K562 (cell line): ENCODE results near the gene CLDN5. TPM values are rescaled to one million over a fixed set of nuclear protein-coding genes. Genes with fewer than 3 reads are reported as not detected.

Experiments
- ETV5 ChIP-seq: sonication (generic); formaldehyde crosslinking; IDR thresholded peaks from 2 replicates; pipeline ENCODE4 v1.4.0; 2020; ENCODE audit warnings: low read depth, mild to moderate bottlenecking, missing genetic modification reagents
- FOXJ2 ChIP-seq: fragments of 200-800 bp; sonication (Bioruptor generic); IDR thresholded peaks from 2 replicates; pipeline ENCODE4 v1.6.1; 2016; ENCODE audit warnings: missing genetic modification characterization, missing compliant biosample characterization
- FOXP1 ChIP-seq: sonication (generic); formaldehyde crosslinking; IDR thresholded peaks from 2 replicates; pipeline ENCODE4 v1.8.0; 2022; ENCODE audit warnings: mild to moderate bottlenecking, missing genetic modification reagents
- GABPA ChIP-seq: fragments of 200-800 bp; sonication (Bioruptor generic); conservative IDR thresholded peaks from 2 replicates; pipeline ENCODE4 v1.6.1; 2016; ENCODE audit warnings: low read depth, missing genetic modification characterization, missing compliant biosample characterization
- HIVEP1 ChIP-seq: fragments of 250-450 bp; sonication (Bioruptor Pico); IDR thresholded peaks from 2 replicates; pipeline ENCODE4 v1.4.0; 2020; ENCODE audit warnings: mild to moderate bottlenecking
- IFI16 ChIP-seq: fragments of 250-450 bp; sonication (Bioruptor Pico); IDR thresholded peaks from 2 replicates; pipeline ENCODE4 v2.1.2; 2022; ENCODE audit warnings: mild to moderate bottlenecking, inconsistent platforms
- ILF3 ChIP-seq: fragments of 450-650 bp; IDR thresholded peaks from 2 replicates; pipeline ENCODE4 v1.6.1; 2018; ENCODE audit warnings: antibody characterized with exemption, mild to moderate bottlenecking, moderate library complexity, borderline replicate concordance
- KAT2B ChIP-seq: IDR thresholded peaks from one replicate; pipeline ENCODE4 v1.6.1; 2012; ENCODE audit warnings: low read depth, mild to moderate bottlenecking, control low read depth, inconsistent platforms, low read length, moderate library complexity
- KLF10 ChIP-seq: fragments of 250-450 bp; sonication (Bioruptor Pico); IDR thresholded peaks from 2 replicates; pipeline ENCODE4 v1.6.1; 2021; ENCODE audit warnings: matching md5 sums
- MTF1 ChIP-seq: fragments of 250-450 bp; sonication (Bioruptor Pico); IDR thresholded peaks from 2 replicates; pipeline ENCODE4 v1.9.0; 2021; ENCODE audit warnings: moderate library complexity, mild to moderate bottlenecking, inconsistent platforms, borderline replicate concordance
- NFRKB ChIP-seq: fragments of 450-650 bp; IDR thresholded peaks from 2 replicates; pipeline ENCODE4 v1.6.1; 2016; ENCODE audit warnings: low read depth
- NR4A1 ChIP-seq, 2 experiments: fragments of 250-450 bp in 1 of 2; fragments of 450-650 bp in 1 of 2; sonication (Bioruptor Pico) in 1 of 2; IDR thresholded peaks; 2 replicates each; pipeline versions ENCODE4 v1.4.0 to v1.6.1; 2016 to 2020; ENCODE audit warnings: mild to moderate bottlenecking in 2 of 2, missing compliant biosample characterization in 1 of 2, missing genetic modification characterization in 1 of 2, moderate library complexity in 1 of 2
- PCBP2 ChIP-seq: fragments of 200-400 bp; formaldehyde crosslinking; IDR thresholded peaks from 2 replicates; pipeline ENCODE4 v1.6.1; 2018; ENCODE audit warnings: low read length, low read depth, mild to moderate bottlenecking, moderate library complexity; ENCODE audit not compliant: poor library complexity, severe bottlenecking
- PRMT5 ChIP-seq: sonication (generic); formaldehyde crosslinking; IDR thresholded peaks from 2 replicates; pipeline ENCODE4 v1.5.0; 2020; ENCODE audit warnings: missing genetic modification reagents
- RHOXF2B ChIP-seq: fragments of 250-450 bp; sonication (Bioruptor Pico); conservative IDR thresholded peaks from 2 replicates; pipeline ENCODE4 v1.5.1; 2021
- SAFB2 ChIP-seq: fragments of 200-400 bp; formaldehyde crosslinking; IDR thresholded peaks from 2 replicates; pipeline ENCODE4 v1.6.1; 2018; ENCODE audit warnings: borderline replicate concordance, low read length, low read depth, moderate library complexity; ENCODE audit not compliant: severe bottlenecking
- TAL1 ChIP-seq: fragments of 450-650 bp; IDR thresholded peaks from 2 replicates; pipeline ENCODE4 v1.6.1; 2016; ENCODE audit warnings: mild to moderate bottlenecking
- TEAD4 ChIP-seq, 2 experiments: sonication (generic) in 1 of 2; formaldehyde crosslinking in 1 of 2; IDR thresholded peaks; 2 replicates each; pipeline versions ENCODE4 v1.6.1 to v1.8.0; 2012 to 2022; ENCODE audit warnings: borderline replicate concordance in 1 of 2, inconsistent platforms in 1 of 2, low read length in 1 of 2, mild to moderate bottlenecking in 1 of 2, missing genetic modification reagents in 1 of 2
- U2AF1 ChIP-seq: fragments of 200-400 bp; formaldehyde crosslinking; optimal IDR thresholded peaks from 2 replicates; pipeline ENCODE3; 2017; ENCODE audit warnings: mild to moderate bottlenecking, low read depth, low read length, moderate library complexity
- XRCC5 ChIP-seq: fragments of 200-400 bp; formaldehyde crosslinking; IDR thresholded peaks from 2 replicates; pipeline ENCODE4 v1.6.1; 2017; ENCODE audit warnings: low read depth, mild to moderate bottlenecking, low read length
- ZNF282 ChIP-seq: sonication (generic); formaldehyde crosslinking; IDR thresholded peaks from 2 replicates; pipeline ENCODE4 v1.8.1; 2023; ENCODE audit warnings: missing genetic modification reagents
- ZNF316 ChIP-seq: fragments of 450-650 bp; IDR thresholded peaks from 2 replicates; pipeline ENCODE4 v1.6.1; 2016
- ZNF354B ChIP-seq: fragments of 250-450 bp; sonication (Bioruptor Pico); IDR thresholded peaks from 2 replicates; pipeline ENCODE4 v1.4.0; 2020
- ZNF444 ChIP-seq: fragments of 250-450 bp; sonication (Bioruptor Pico); IDR thresholded peaks from 2 replicates; pipeline ENCODE4 v1.4.0; 2020; ENCODE audit warnings: mild to moderate bottlenecking, moderate library complexity
- ZNF76 ChIP-seq: fragments of 250-450 bp; sonication (Bioruptor Pico); IDR thresholded peaks from 2 replicates; pipeline ENCODE4 v1.4.0; 2020; ENCODE audit warnings: mild to moderate bottlenecking, moderate library complexity, borderline replicate concordance
- ZZZ3 ChIP-seq: fragments of 450-650 bp; IDR thresholded peaks from 2 replicates; pipeline ENCODE4 v1.6.1; 2016; ENCODE audit warnings: antibody characterized with exemption, mild to moderate bottlenecking, moderate library complexity
- polyA plus RNA-seq, 8 experiments: library from polyadenylated mRNA; depleted of rRNA in 4 of 8; stranded (reverse) in 5 of 8; unstranded in 3 of 8; fragments of >200 nt; fragmentation: Nextera tagmentation in 2 of 8; fragmentation: Illumina TruSeq in 1 of 8; extraction: Ambion mirVana in 2 of 8; extraction: Trizol in 1 of 8; gene quantifications; 2 replicates each; pipeline versions ENCODE4 v1.2.1 to v1.2.3, GENCODE V29; 2011 to 2014; ENCODE audit warnings: inconsistent platforms in 1 of 8, missing spikeins in 1 of 8
- total RNA-seq, 7 experiments: library from RNA; depleted of rRNA in 6 of 7; stranded (reverse); fragments of >200 nt in 6 of 7; fragmentation: Illumina TruSeq in 2 of 7; extraction: Trizol in 2 of 7; gene quantifications; 2 replicates each; pipeline versions ENCODE4 v1.2.1 to v1.2.3, GENCODE V29; 2011 to 2021; ENCODE audit warnings: low replicate concordance in 1 of 7
- TF ChIP-seq, protein P1 (sequence below): fragments of 450-650 bp; IDR thresholded peaks from 2 replicates; pipeline ENCODE4 v1.6.1; 2016; ENCODE audit warnings: missing biosample characterization, missing genetic modification characterization
- TF ChIP-seq, protein P2 (sequence below): sonication (generic); formaldehyde crosslinking; IDR thresholded peaks from 2 replicates; pipeline ENCODE4 v1.8.0; 2022; ENCODE audit warnings: missing genetic modification reagents, mild to moderate bottlenecking, borderline replicate concordance
- TF ChIP-seq, protein P3 (sequence below): sonication (generic); formaldehyde crosslinking; IDR thresholded peaks from 2 replicates; pipeline ENCODE4 v1.8.0; 2022; ENCODE audit warnings: missing genetic modification reagents, mild to moderate bottlenecking, moderate library complexity, borderline replicate concordance

The CLDN5 gene
- total and polyA plus RNA-seq, 9 of the 15 experiments (the other 6 are each of a cell fraction or from before 2014, with no cell fraction given), result 0.20 TPM; not detected in 8

DNA sequence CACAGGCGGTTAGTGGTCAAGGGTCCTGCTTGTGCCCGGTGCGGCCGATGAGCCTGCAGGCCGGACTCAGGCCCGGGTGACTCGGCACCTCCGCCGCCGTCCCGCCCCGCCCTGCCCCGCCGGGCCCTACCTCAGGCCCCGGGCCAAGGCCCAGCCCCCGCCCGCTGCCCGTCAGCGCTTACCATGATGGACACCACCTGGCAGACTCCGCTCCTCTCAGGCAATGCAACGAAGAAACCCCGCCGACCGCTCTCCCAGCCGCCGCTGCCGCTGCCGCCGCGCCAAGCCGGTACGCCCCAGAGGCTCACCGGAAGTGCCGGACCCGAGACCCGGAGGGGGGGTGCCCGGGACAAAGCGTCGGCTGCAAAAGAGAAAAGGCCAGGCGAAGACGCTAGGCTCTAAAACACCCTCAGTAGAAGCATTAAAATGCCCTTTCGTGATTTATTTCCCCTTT, 45.3 kb downstream of the CLDN5 start, which contains the start of gene UFD1 (continued):
- TF ChIP-seq, protein P1, sequence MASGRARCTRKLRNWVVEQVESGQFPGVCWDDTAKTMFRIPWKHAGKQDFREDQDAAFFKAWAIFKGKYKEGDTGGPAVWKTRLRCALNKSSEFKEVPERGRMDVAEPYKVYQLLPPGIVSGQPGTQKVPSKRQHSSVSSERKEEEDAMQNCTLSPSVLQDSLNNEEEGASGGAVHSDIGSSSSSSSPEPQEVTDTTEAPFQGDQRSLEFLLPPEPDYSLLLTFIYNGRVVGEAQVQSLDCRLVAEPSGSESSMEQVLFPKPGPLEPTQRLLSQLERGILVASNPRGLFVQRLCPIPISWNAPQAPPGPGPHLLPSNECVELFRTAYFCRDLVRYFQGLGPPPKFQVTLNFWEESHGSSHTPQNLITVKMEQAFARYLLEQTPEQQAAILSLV (tag), result no peak
- TF ChIP-seq ZZZ3 (no peak), ZNF282 (no peak), KAT2B (no peak), ZNF444 (no peak), ZNF354B (no peak), XRCC5 (no peak), PCBP2 (no peak), HIVEP1 (CRISPR knock-in tag) (peak; percentile 71; the same call in 1 of the 2 replicates), TAL1 (no peak), NFRKB (no peak), ILF3 (no peak), U2AF1 (no peak), KLF10 (CRISPR knock-in tag) (no peak), MTF1 (CRISPR knock-in tag) (0 out of 2 replicates have a peak, but pooled peaks have one; percentile 65), IFI16 (CRISPR knock-in tag) (no peak), FOXP1 (no peak), SAFB2 (no peak), RHOXF2B (no peak), TEAD4 (IDR thresholded peaks at IDR 0.05; ENCODE audit: low read length) (no peak), TEAD4 (CRISPR knock-in tag; IDR thresholded peaks at IDR 0.05; ENCODE audit: borderline replicate concordance) (no peak), ETV5 (CRISPR knock-in tag) (no peak), GABPA (tag) (no peak), NR4A1 (CRISPR knock-in tag; IDR thresholded peaks at IDR 0.05) (0 out of 2 replicates have a peak, but pooled peaks have one; percentile 2), NR4A1 (tag; IDR thresholded peaks at IDR 0.05) (no peak), PRMT5 (no peak), ZNF316 (no peak), FOXJ2 (tag) (no peak), ZNF76 (no peak)
- TF ChIP-seq, protein P2, sequence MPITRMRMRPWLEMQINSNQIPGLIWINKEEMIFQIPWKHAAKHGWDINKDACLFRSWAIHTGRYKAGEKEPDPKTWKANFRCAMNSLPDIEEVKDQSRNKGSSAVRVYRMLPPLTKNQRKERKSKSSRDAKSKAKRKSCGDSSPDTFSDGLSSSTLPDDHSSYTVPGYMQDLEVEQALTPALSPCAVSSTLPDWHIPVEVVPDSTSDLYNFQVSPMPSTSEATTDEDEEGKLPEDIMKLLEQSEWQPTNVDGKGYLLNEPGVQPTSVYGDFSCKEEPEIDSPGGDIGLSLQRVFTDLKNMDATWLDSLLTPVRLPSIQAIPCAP (CRISPR knock-in tag), result no peak
- TF ChIP-seq, protein P3, sequence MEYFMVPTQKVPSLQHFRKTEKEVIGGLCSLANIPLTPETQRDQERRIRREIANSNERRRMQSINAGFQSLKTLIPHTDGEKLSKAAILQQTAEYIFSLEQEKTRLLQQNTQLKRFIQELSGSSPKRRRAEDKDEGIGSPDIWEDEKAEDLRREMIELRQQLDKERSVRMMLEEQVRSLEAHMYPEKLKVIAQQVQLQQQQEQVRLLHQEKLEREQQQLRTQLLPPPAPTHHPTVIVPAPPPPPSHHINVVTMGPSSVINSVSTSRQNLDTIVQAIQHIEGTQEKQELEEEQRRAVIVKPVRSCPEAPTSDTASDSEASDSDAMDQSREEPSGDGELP, result no peak
